22Rv1 (cell line): Measurements from ENCODE around the gene STARD10.

Experiments used
- H3K27ac ChIP-seq: fragments of 450-650 bp; 2 replicates; pipeline ENCODE4 v1.5.1; 2017
- CTCF ChIP-seq: fragments of 450-650 bp; IDR thresholded peaks from 2 replicates; pipeline ENCODE4 v1.5.1; 2017; ENCODE audit warnings: mild to moderate bottlenecking
- ZFX ChIP-seq: fragments of 450-650 bp; IDR thresholded peaks from 2 replicates; pipeline ENCODE4 v1.6.1; 2017; ENCODE audit warnings: antibody characterized with exemption, borderline replicate concordance

STARD10 gene

GRCh38 chr11:72772059-72772458 is 21.8 kb downstream of the STARD10 start:
- H3K27ac ChIP-seq = no peak overlapping the region
- no peak for TF ChIP-seq CTCF
- TF ChIP-seq ZFX = no peak

- no peak overlapping the region for H3K27ac ChIP-seq
- TF ChIP-seq CTCF (no peak), ZFX (no peak)
Measured at GRCh38 chr11:72771507-72771906, 22.3 kb downstream of the STARD10 start.

- TF ChIP-seq ZFX (no peak), CTCF (no peak)
- H3K27ac ChIP-seq = no peak overlapping the region
Measured at GRCh38 chr11:72770799-72771198, 23.0 kb downstream of the STARD10 start.

GRCh38 chr11:72769680-72770079 is 24.2 kb downstream of the STARD10 start:
- H3K27ac ChIP-seq = no peak overlapping the region
- TF ChIP-seq ZFX (no peak), CTCF (no peak)

GRCh38 chr11:72768581-72768980 is 25.3 kb downstream of the STARD10 start:
- no peak overlapping the region for H3K27ac ChIP-seq

GRCh38 chr11:72767203-72768062 is 26.4 kb downstream of the STARD10 start:
- no peak overlapping the region for H3K27ac ChIP-seq
- no peak for TF ChIP-seq CTCF
- TF ChIP-seq ZFX = no peak

More at GRCh38 chr11:72768581-72768980, 25.3 kb downstream of the STARD10 start:
- TF ChIP-seq ZFX = no peak
- no peak for TF ChIP-seq CTCF

GRCh38 chr11:72766152-72766902 is 27.5 kb downstream of the STARD10 start:
- TF ChIP-seq CTCF (no peak), ZFX (no peak)
- H3K27ac ChIP-seq = no peak overlapping the region
